Measurements from ENCODE around the gene PLPPR5. TPM values are rescaled to one million over a fixed set of nuclear protein-coding genes. Genes with fewer than 3 reads are reported as not detected.

Gene PLPPR5
- total and polyA plus RNA-seq, 2 of the 8 experiments (the other 6 are each of a cell fraction or from before 2014, with no cell fraction given): 1.9 to 5.6 TPM

- TF ChIP-seq BCL11A (IDR thresholded peaks at IDR 0.05; ENCODE audit: low read depth in 2 of 2, low read length in 2 of 2): no peak
- TF ChIP-seq TAF7 (optimal IDR thresholded peaks at IDR 0.05; ENCODE audit: borderline replicate concordance, low read depth, low read length): no peak
- TF ChIP-seq SAP30 (IDR thresholded peaks at IDR 0.05; ENCODE audit: insufficient read depth, insufficient replicate concordance, low read length): no peak
- no peak for TF ChIP-seq CEBPB (IDR thresholded peaks at IDR 0.05; ENCODE audit: low read depth, low read length)
- TF ChIP-seq CHD7 (IDR thresholded peaks at IDR 0.05; ENCODE audit: insufficient replicate concordance, low read length): no peak
- no peak for TF ChIP-seq EZH2 (IDR thresholded peaks at IDR 0.05; ENCODE audit: low read depth, low read length, severe bottlenecking)
- no peak for TF ChIP-seq CTCF (IDR thresholded peaks at IDR 0.05; ENCODE audit: control extremely low read depth in 1 of 3, insufficient read depth in 1 of 3, low read depth in 1 of 3, low read length in 3 of 3)
Measured at GRCh38 chr1:98893371-98893770, 111.3 kb downstream of the PLPPR5 start (continued).
